ENCODE data around the gene SUMO3. TPM values are rescaled to one million over a fixed set of nuclear protein-coding genes. Genes with fewer than 3 reads are reported as not detected.

Gene SUMO3
- total and polyA plus RNA-seq, 2 experiments from 2014 or later = 110 to 178 TPM

GRCh38 chr21:44856131-44856530 lies 38.3 kb upstream of the SUMO3 start:
- TF ChIP-seq EZH2phosphoT487 (IDR thresholded peaks at IDR 0.05; ENCODE audit: insufficient read depth, low read depth) (no peak), EZH2 (IDR thresholded peaks at IDR 0.05; ENCODE audit: insufficient read depth, poor library complexity, severe bottlenecking) (no peak)
- Histone ChIP-seq H3K4me1 (ENCODE audit: insufficient read depth) (no peaks in the 10 kb centered on the region; the same call in 1 of the 2 replicates), H3K4me2 (ENCODE audit: unreplicated experiment) (no peak overlapping the region), H3K9me3 (ENCODE audit: low read depth) (no peaks in the 10 kb centered on the region), H3K36me3 (ENCODE audit: low read depth) (peaks cover 53% of the 10 kb centered on the region), H3K79me2 (ENCODE audit: insufficient read depth) (peaks cover 100% of the 10 kb centered on the region), H4K20me1 (ENCODE audit: insufficient read depth) (peaks cover 24% of the 10 kb centered on the region; the same call in 1 of the 2 replicates), H3K9ac (no peak overlapping the region), H3K9me2 (ENCODE audit: insufficient read depth) (no peaks in the 10 kb centered on the region), H3K27me3 (replicated peaks; ENCODE audit: insufficient read depth) (no peaks in the 10 kb centered on the region), H3K4me3 (no peak overlapping the region), H2AFZ (no peak overlapping the region), H3F3A (ENCODE audit: insufficient read depth) (no peaks in the 10 kb centered on the region), H3K27ac (no peak overlapping the region)
- in situ Hi-C loops (cut with MboI) = no loop called here
- no peak for DNase-seq
- WGBS, 2 experiments (ENCODE audit: low coverage in 1 of 2, low lambda C conversion rate in 2 of 2, missing lambda C conversion rate in 2 of 2) = 93 to 94% methylated on average over 16 to 17 of the region's 17 CpGs

DNA sequence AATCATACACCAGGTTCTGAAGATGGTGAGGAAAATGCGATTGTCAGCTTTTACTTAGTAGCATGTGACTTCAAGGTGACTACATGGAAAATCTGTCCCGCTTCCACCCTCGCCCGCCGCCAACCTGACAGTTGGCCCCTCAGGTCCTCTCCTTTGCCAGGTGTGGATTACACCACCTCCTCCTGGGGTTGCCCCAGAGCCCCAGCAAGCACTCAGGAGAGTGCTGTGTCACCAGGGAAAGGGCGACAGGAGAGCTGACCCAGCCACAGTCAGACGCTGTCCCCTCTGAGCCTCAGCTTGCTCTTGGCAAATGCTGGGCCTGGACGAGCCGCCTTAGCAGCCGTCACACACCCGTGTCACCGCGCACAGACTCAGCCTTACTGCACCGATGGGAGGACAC lies 37.7 kb upstream of the SUMO3 start:
- H3K36me3 ChIP-seq (ENCODE audit: low read depth) = peaks cover 59% of the 10 kb centered on the region
- no peak for TF ChIP-seq EZH2 (IDR thresholded peaks at IDR 0.05; ENCODE audit: insufficient read depth, poor library complexity, severe bottlenecking)
- TF ChIP-seq EZH2phosphoT487 (IDR thresholded peaks at IDR 0.05; ENCODE audit: insufficient read depth, low read depth) = no peak
- DNase-seq = no peak
- no peak overlapping the region for H2AFZ ChIP-seq
- H3K79me2 ChIP-seq (ENCODE audit: insufficient read depth) = peaks cover 100% of the 10 kb centered on the region
- no peaks in the 10 kb centered on the region; the same call in 1 of the 2 replicates for H3K4me1 ChIP-seq (ENCODE audit: insufficient read depth)
- H3K27ac ChIP-seq = no peak overlapping the region
- 97 to 100% methylated on average over 13 to 14 of the region's 14 CpGs for WGBS, 2 experiments (ENCODE audit: low coverage in 1 of 2, low lambda C conversion rate in 2 of 2, missing lambda C conversion rate in 2 of 2)
- H3K9ac ChIP-seq = no peak overlapping the region
- H3K27me3 ChIP-seq (replicated peaks; ENCODE audit: insufficient read depth) = no peaks in the 10 kb centered on the region
- in situ Hi-C loops (cut with MboI) = no loop called here
- no peaks in the 10 kb centered on the region for H3F3A ChIP-seq (ENCODE audit: insufficient read depth)
- H3K4me2 ChIP-seq (ENCODE audit: unreplicated experiment) = no peak overlapping the region
- no peaks in the 10 kb centered on the region for H3K9me2 ChIP-seq (ENCODE audit: insufficient read depth)
- H3K9me3 ChIP-seq (ENCODE audit: low read depth) = no peaks in the 10 kb centered on the region
- peaks cover 24% of the 10 kb centered on the region; the same call in 1 of the 2 replicates for H4K20me1 ChIP-seq (ENCODE audit: insufficient read depth)
- H3K4me3 ChIP-seq = no peak overlapping the region

- H3K9me3 ChIP-seq (ENCODE audit: low read depth) = no peaks in the 10 kb centered on the region
- no peak for DNase-seq
- H3K4me2 ChIP-seq (ENCODE audit: unreplicated experiment) = no peak overlapping the region
- H3K9me2 ChIP-seq (ENCODE audit: insufficient read depth) = no peaks in the 10 kb centered on the region
- no peak overlapping the region for H2AFZ ChIP-seq
- H3K27ac ChIP-seq = no peak overlapping the region
- H3K36me3 ChIP-seq (ENCODE audit: low read depth) = peaks cover 66% of the 10 kb centered on the region
- H3K9ac ChIP-seq = no peak overlapping the region
- no peaks in the 10 kb centered on the region for H3F3A ChIP-seq (ENCODE audit: insufficient read depth)
- H3K27me3 ChIP-seq (replicated peaks; ENCODE audit: insufficient read depth) = no peaks in the 10 kb centered on the region
- peaks cover 100% of the 10 kb centered on the region for H3K79me2 ChIP-seq (ENCODE audit: insufficient read depth)
- in situ Hi-C loops (cut with MboI) = no loop called here
- H3K4me1 ChIP-seq (ENCODE audit: insufficient read depth) = no peaks in the 10 kb centered on the region; the same call in 1 of the 2 replicates
- H4K20me1 ChIP-seq (ENCODE audit: insufficient read depth) = peaks cover 23% of the 10 kb centered on the region; the same call in 1 of the 2 replicates
- TF ChIP-seq EZH2 (IDR thresholded peaks at IDR 0.05; ENCODE audit: insufficient read depth, poor library complexity, severe bottlenecking) (no peak), EZH2phosphoT487 (IDR thresholded peaks at IDR 0.05; ENCODE audit: insufficient read depth, low read depth) (no peak)
- no peak overlapping the region for H3K4me3 ChIP-seq
- 95 to 96% methylated on average over 31 of the region's 31 CpGs for WGBS, 2 experiments (ENCODE audit: low coverage in 1 of 2, low lambda C conversion rate in 2 of 2, missing lambda C conversion rate in 2 of 2)
Measured at GRCh38 chr21:44854664-44855446, 37.0 kb upstream of the SUMO3 start.

GRCh38 chr21:44854391-44854663 lies 36.5 kb upstream of the SUMO3 start:
- Histone ChIP-seq H3K79me2 (ENCODE audit: insufficient read depth) (peaks cover 100% of the 10 kb centered on the region), H3K9ac (no peak overlapping the region), H3K27ac (no peak overlapping the region), H3K9me3 (ENCODE audit: low read depth) (no peaks in the 10 kb centered on the region), H2AFZ (no peak overlapping the region), H3K4me1 (ENCODE audit: insufficient read depth) (no peaks in the 10 kb centered on the region; the same call in 1 of the 2 replicates), H3K4me3 (no peak overlapping the region), H3F3A (ENCODE audit: insufficient read depth) (no peaks in the 10 kb centered on the region), H3K27me3 (replicated peaks; ENCODE audit: insufficient read depth) (no peaks in the 10 kb centered on the region), H3K9me2 (ENCODE audit: insufficient read depth) (no peaks in the 10 kb centered on the region), H3K4me2 (ENCODE audit: unreplicated experiment) (no peak overlapping the region), H4K20me1 (ENCODE audit: insufficient read depth) (peaks cover 18% of the 10 kb centered on the region; the same call in 1 of the 2 replicates), H3K36me3 (ENCODE audit: low read depth) (peaks cover 68% of the 10 kb centered on the region)
- WGBS, 2 experiments (ENCODE audit: low coverage in 1 of 2, low lambda C conversion rate in 2 of 2, missing lambda C conversion rate in 2 of 2) = 90 to 98% methylated on average over 14 of the region's 14 CpGs
- in situ Hi-C loops (cut with MboI) = no loop called here
- TF ChIP-seq EZH2 (IDR thresholded peaks at IDR 0.05; ENCODE audit: insufficient read depth, poor library complexity, severe bottlenecking) (no peak), EZH2phosphoT487 (IDR thresholded peaks at IDR 0.05; ENCODE audit: insufficient read depth, low read depth) (no peak)
- no peak for DNase-seq
